ENCODE results near the gene ST6GALNAC5. TPM values are rescaled to one million over a fixed set of nuclear protein-coding genes. Genes with fewer than 3 reads are reported as not detected.

ST6GALNAC5 gene
- total and polyA plus RNA-seq, 2 of the 13 experiments (the other 11 are each of a cell fraction or from before 2014, with no cell fraction given): not detected

DNA sequence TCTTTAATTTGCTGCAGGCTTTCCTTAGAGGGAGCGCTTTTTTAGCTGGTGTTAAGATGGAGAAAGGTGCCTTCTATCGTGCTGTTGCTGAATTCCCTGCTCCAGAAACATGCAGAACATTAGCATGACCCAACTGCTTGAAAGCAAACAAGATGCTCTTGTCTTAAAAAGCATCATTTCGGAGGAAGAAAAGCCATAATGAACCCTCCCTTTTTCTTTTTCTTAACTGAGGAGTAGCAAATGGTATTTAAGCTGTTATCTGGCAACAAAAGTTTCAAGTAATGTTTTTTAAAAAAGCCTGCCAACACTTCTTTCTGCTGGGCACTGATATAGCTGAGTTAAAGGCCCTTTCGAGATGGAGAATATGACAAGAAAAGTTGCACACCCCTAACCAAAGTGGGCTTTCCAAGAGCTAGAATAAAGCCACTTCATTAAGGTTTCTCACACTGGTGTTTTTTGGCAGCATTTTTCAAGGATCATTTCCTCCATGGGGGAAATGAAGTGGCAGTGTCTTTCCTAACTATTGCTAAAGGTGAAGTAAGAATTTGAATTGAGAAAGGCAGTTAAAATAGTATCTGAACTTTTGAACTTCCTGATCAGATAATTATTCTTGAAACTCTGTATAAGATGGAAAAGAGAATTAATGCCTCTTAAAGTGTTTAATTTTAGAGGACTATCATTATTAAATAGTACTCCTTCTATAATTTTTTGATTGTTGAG, 38.8 kb downstream of the ST6GALNAC5 start (continued):
- TF ChIP-seq ASH2L (IDR thresholded peaks at IDR 0.05; ENCODE audit: insufficient read length, low read depth, low read length) (no peak), PITX1 (CRISPR knock-in tag; IDR thresholded peaks at IDR 0.05) (no peak)
- TF ChIP-seq, protein P1, sequence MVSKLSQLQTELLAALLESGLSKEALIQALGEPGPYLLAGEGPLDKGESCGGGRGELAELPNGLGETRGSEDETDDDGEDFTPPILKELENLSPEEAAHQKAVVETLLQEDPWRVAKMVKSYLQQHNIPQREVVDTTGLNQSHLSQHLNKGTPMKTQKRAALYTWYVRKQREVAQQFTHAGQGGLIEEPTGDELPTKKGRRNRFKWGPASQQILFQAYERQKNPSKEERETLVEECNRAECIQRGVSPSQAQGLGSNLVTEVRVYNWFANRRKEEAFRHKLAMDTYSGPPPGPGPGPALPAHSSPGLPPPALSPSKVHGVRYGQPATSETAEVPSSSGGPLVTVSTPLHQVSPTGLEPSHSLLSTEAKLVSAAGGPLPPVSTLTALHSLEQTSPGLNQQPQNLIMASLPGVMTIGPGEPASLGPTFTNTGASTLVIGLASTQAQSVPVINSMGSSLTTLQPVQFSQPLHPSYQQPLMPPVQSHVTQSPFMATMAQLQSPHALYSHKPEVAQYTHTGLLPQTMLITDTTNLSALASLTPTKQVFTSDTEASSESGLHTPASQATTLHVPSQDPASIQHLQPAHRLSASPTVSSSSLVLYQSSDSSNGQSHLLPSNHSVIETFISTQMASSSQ (IDR thresholded peaks at IDR 0.05; ENCODE audit: low read depth): no peak
- TF ChIP-seq, protein P1 (CRISPR knock-in tag; IDR thresholded peaks at IDR 0.05; ENCODE audit: borderline replicate concordance): no peak

DNA sequence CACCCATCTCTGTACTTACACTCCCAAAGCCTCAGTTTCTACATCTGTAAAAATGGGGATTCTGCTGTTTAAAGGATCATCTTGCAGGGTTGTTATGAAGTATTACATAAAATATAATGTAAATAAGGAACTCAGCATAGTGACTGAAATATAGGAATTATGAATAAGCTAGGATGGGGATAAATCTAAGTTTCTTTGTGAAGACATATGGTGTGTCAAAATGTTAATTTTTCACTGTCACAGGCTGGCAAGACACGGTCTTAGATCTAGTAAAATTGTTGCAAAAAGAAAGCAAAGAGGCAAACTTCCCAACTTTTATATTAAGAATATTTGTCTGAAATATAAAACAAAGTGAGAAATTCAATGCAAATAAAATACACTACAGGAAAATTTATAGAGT, 42.0 kb downstream of the ST6GALNAC5 start:
- ChIA-PET POLR2A (no interaction called here), CTCF (ENCODE audit: low intra/inter-chr PET ratio, low total read pairs) (no interaction called here)
- no peaks in the 10 kb centered on the region; a peak in 1 of 5 replicates for H3K27me3 ChIP-seq (ENCODE audit: control insufficient read depth in 1 of 2, insufficient read depth in 2 of 2, low read length in 2 of 2)
- intact Hi-C loops (cut with micrococcal nuclease; ENCODE audit: unreplicated experiment) (no loop called here), in situ Hi-C loops (cut with HindIII; ENCODE audit: extremely low pct_ligation_motif_present, low pct_unique_long_range_greater_than_20kb) (loop anchor here (10.0 kb wide), 1 partner anchor 215 kb away; no protein-coding TSS in a partner anchor)
- H4K20me1 ChIP-seq (ENCODE audit: insufficient read depth, low read length): no peaks in the 10 kb centered on the region
- H3K9ac ChIP-seq (ENCODE audit: insufficient read depth, low read depth, low read length): no peak overlapping the region
- no peak for DNase-seq (ENCODE audit: low spot score)
- no peaks in the 10 kb centered on the region for H3K9me3 ChIP-seq (ENCODE audit: low read length)
- no peak overlapping the region for H3K27ac ChIP-seq (ENCODE audit: extremely low read length, insufficient read depth, low read length)
- H3K4me2 ChIP-seq (ENCODE audit: low read depth, low read length): no peak overlapping the region
- H3K36me3 ChIP-seq (replicated peaks in 1 of 2; ENCODE audit: control insufficient read depth in 1 of 2, insufficient read depth in 2 of 2, low read length in 2 of 2): no peaks in the 10 kb centered on the region
- ATAC-seq: no peak
- BruUV-seq (replicated peaks): no TSS peak
- H2AFZ ChIP-seq (ENCODE audit: low read length): no peak overlapping the region
- no peak for FAIRE-seq
- TF ChIP-seq AHR (CRISPR knock-in tag; IDR thresholded peaks at IDR 0.05): no peak
- TF ChIP-seq, protein P2, sequence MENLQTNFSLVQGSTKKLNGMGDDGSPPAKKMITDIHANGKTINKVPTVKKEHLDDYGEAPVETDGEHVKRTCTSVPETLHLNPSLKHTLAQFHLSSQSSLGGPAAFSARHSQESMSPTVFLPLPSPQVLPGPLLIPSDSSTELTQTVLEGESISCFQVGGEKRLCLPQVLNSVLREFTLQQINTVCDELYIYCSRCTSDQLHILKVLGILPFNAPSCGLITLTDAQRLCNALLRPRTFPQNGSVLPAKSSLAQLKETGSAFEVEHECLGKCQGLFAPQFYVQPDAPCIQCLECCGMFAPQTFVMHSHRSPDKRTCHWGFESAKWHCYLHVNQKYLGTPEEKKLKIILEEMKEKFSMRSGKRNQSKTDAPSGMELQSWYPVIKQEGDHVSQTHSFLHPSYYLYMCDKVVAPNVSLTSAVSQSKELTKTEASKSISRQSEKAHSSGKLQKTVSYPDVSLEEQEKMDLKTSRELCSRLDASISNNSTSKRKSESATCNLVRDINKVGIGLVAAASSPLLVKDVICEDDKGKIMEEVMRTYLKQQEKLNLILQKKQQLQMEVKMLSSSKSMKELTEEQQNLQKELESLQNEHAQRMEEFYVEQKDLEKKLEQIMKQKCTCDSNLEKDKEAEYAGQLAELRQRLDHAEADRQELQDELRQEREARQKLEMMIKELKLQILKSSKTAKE (CRISPR knock-in tag; IDR thresholded peaks at IDR 0.05; ENCODE audit: borderline replicate concordance): no peak
- TF ChIP-seq SP1 (IDR thresholded peaks at IDR 0.05): no peak
- no peak for TF ChIP-seq SP1 (CRISPR knock-in tag; IDR thresholded peaks at IDR 0.05)
- TF ChIP-seq TAF15 (IDR thresholded peaks at IDR 0.05; ENCODE audit: low read depth, low read length, poor library complexity, severe bottlenecking): no peak
- TF ChIP-seq RBM39 (IDR thresholded peaks at IDR 0.05; ENCODE audit: low read depth, low read length, poor library complexity, severe bottlenecking): no peak
- no peak for TF ChIP-seq ZNF232 (CRISPR knock-in tag; IDR thresholded peaks at IDR 0.05; ENCODE audit: borderline replicate concordance)
- TF ChIP-seq, protein P3, sequence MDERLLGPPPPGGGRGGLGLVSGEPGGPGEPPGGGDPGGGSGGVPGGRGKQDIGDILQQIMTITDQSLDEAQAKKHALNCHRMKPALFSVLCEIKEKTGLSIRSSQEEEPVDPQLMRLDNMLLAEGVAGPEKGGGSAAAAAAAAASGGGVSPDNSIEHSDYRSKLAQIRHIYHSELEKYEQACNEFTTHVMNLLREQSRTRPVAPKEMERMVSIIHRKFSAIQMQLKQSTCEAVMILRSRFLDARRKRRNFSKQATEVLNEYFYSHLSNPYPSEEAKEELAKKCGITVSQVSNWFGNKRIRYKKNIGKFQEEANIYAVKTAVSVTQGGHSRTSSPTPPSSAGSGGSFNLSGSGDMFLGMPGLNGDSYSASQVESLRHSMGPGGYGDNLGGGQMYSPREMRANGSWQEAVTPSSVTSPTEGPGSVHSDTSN (CRISPR knock-in tag; IDR thresholded peaks at IDR 0.05): no peak
- TF ChIP-seq, protein P4, sequence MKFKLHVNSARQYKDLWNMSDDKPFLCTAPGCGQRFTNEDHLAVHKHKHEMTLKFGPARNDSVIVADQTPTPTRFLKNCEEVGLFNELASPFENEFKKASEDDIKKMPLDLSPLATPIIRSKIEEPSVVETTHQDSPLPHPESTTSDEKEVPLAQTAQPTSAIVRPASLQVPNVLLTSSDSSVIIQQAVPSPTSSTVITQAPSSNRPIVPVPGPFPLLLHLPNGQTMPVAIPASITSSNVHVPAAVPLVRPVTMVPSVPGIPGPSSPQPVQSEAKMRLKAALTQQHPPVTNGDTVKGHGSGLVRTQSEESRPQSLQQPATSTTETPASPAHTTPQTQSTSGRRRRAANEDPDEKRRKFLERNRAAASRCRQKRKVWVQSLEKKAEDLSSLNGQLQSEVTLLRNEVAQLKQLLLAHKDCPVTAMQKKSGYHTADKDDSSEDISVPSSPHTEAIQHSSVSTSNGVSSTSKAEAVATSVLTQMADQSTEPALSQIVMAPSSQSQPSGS (CRISPR knock-in tag; IDR thresholded peaks at IDR 0.05): no peak
- H3K79me2 ChIP-seq (ENCODE audit: insufficient read depth, low read length): no peaks in the 10 kb centered on the region
- H3K4me3 ChIP-seq (replicated peaks in 1 of 3; ENCODE audit: insufficient read depth in 1 of 3, low read depth in 2 of 3, low read length in 3 of 3): no peak overlapping the region
- WGBS (ENCODE audit: low lambda C conversion rate): 13% methylated on average over 1 of the region's 1 CpG
- no peaks in the 10 kb centered on the region for H3K4me1 ChIP-seq (ENCODE audit: insufficient read depth, low read length)

Data from HepG2 (cell line).